Ovary (tissue), 3 donors: ENCODE data around the gene URB2.

ENCODE experiments used
- CTCF ChIP-seq, 3 donors: fragments of 450-650 bp in 2 of 3; fragments of 200-600 bp in 1 of 3; IDR thresholded peaks; one replicate each; pipeline versions ENCODE4 v1.5.1 to v1.8.0; 2016 to 2022; ENCODE audit warnings: antibody characterized with exemption in 3 of 3, mild to moderate bottlenecking in 1 of 3
- EP300 ChIP-seq: sonication (generic); formaldehyde crosslinking; IDR thresholded peaks from one replicate; pipeline ENCODE4 v1.6.1; 2017; ENCODE audit warnings: antibody characterized with exemption
- POLR2A ChIP-seq: fragments of 450-650 bp; IDR thresholded peaks from one replicate; pipeline ENCODE4 v1.6.1; 2017; ENCODE audit warnings: antibody characterized with exemption, mild to moderate bottlenecking, moderate library complexity
- donor health status: DM: no; HTN: no; CAD: no.

- TF ChIP-seq CTCF (IDR thresholded peaks at IDR 0.05): no peak
- TF ChIP-seq EP300: no peak
- TF ChIP-seq POLR2A: no peak
These were observed 8.5 kb upstream of the URB2 start for GRCh38 chr1:229617351-229618100.
